Activated B cell treated with CpG ODN at 0.5 μM for 24 hours (primary cell): Measurements from ENCODE around the gene STAT2. TPM values are rescaled to one million over a fixed set of nuclear protein-coding genes. Genes with fewer than 3 reads are reported as not detected.

Experiments used
- ATAC-seq: fragments of 200-7000 bp; cut with Tn5 transposase; one replicate; pipeline ENCODE4 v1.10.0; 2021; ENCODE audit warnings: low read depth, mild to moderate bottlenecking, moderate library complexity
- CTCF ChIA-PET: fragments of 350-600 bp; sonication (Branson Sonifier 250); formaldehyde crosslinking; loops from one replicate; lab custom pipeline; 2021; ENCODE audit warnings: antibody characterized with exemption; lab: Charles Lee
- POLR2A ChIA-PET: fragments of 350-600 bp; sonication (Branson Sonifier 250); formaldehyde crosslinking; loops from one replicate; lab custom pipeline; 2021; ENCODE audit warnings: antibody characterized with exemption; lab: Charles Lee
- DNase-seq: peaks from one replicate; pipeline ENCODE4 v3.0.0; 2022
- H3K27ac Mint-ChIP-seq: one replicate; pipeline ENCODE4 v1.8.0; 2020; ENCODE audit warnings: mixed read lengths
- H3K27me3 Mint-ChIP-seq: one replicate; pipeline ENCODE4 v1.8.0; 2021; ENCODE audit warnings: mixed read lengths
- H3K36me3 Mint-ChIP-seq: one replicate; pipeline ENCODE4 v1.8.0; 2021; ENCODE audit warnings: low read depth, mixed read lengths
- H3K4me1 Mint-ChIP-seq: one replicate; pipeline ENCODE4 v1.8.0; 2021; ENCODE audit warnings: mixed read lengths
- H3K4me3 Mint-ChIP-seq: one replicate; pipeline ENCODE4 v1.8.0; 2020; ENCODE audit warnings: mild to moderate bottlenecking, mixed read lengths
- H3K9me3 Mint-ChIP-seq: one replicate; pipeline ENCODE4 v1.8.0; 2020; ENCODE audit warnings: mixed read lengths
- intact Hi-C: fragments of 100-400 bp; cut with micrococcal nuclease; formaldehyde crosslinking; loops from one replicate; pipeline ENCODE4 v1.15.1; 2024
- total RNA-seq: library from RNA; stranded (reverse); gene quantifications from 2 replicates; pipeline ENCODE4 v1.2.3, GENCODE V29; 2022
- TF ChIP-seq, protein P1 (sequence below): fragments of 200-600 bp; IDR thresholded peaks from one replicate; pipeline ENCODE4 v1.8.0; 2022; ENCODE audit warnings: antibody characterized with exemption, mild to moderate bottlenecking

STAT2 gene
- total RNA-seq, 1 donor from 2014 or later = 177 TPM

DNA sequence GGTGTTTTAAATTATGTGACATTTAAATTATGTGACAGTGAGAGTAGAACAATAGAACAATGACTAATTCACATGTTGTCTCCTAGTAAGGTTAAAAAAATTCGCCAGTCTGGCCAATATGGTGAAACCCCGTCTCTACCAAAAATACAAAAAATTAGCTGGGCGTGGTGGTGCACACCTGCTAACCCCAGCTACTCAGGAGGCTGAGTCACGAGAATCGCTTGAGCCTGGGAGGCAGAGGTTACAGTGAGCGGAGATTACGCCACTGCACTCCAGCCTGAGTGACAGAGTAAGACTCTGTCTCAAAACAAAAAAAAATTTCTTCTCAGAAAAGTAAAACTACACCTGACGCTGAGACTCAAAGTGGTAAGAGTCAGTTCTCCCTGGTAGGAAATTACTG, 62.5 kb downstream of the STAT2 start:
- peaks cover 60% of the 10 kb centered on the region for H3K4me1 Mint-ChIP-seq
- peaks cover 36% of the 10 kb centered on the region for H3K36me3 Mint-ChIP-seq
- TF ChIP-seq, protein P1, sequence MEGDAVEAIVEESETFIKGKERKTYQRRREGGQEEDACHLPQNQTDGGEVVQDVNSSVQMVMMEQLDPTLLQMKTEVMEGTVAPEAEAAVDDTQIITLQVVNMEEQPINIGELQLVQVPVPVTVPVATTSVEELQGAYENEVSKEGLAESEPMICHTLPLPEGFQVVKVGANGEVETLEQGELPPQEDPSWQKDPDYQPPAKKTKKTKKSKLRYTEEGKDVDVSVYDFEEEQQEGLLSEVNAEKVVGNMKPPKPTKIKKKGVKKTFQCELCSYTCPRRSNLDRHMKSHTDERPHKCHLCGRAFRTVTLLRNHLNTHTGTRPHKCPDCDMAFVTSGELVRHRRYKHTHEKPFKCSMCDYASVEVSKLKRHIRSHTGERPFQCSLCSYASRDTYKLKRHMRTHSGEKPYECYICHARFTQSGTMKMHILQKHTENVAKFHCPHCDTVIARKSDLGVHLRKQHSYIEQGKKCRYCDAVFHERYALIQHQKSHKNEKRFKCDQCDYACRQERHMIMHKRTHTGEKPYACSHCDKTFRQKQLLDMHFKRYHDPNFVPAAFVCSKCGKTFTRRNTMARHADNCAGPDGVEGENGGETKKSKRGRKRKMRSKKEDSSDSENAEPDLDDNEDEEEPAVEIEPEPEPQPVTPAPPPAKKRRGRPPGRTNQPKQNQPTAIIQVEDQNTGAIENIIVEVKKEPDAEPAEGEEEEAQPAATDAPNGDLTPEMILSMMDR = no peak

GRCh38 chr12:56296295-56296694, 63.6 kb downstream of the STAT2 start:
- ChIA-PET POLR2A (interaction anchor here (0.7 to 0.8 kb wide), 2 partner anchors 9 to 154 kb away, joined by 3 to 4 read pairs; no protein-coding TSS in a partner anchor), CTCF (interaction anchor here (1.4 to 1.9 kb wide), 2 partner anchors 19 to 168 kb away, joined by 3 to 8 read pairs; no protein-coding TSS in a partner anchor)
- ATAC-seq = no peak
- DNase-seq = no peak
- intact Hi-C loops = no loop called here
- TF ChIP-seq, protein P1 = no peak
- Mint-ChIP-seq H3K4me1 (peaks cover 51% of the 10 kb centered on the region), H3K27ac (peak overlapping the region; percentile 80), H3K27me3 (no peaks in the 10 kb centered on the region), H3K36me3 (peaks cover 41% of the 10 kb centered on the region), H3K9me3 (no peaks in the 10 kb centered on the region), H3K4me3 (peak overlapping the region; percentile 50)

More for the DNA sequence above, 62.5 kb downstream of the STAT2 start:
- Mint-ChIP-seq H3K27me3 (no peaks in the 10 kb centered on the region), H3K4me3 (peak overlapping the region; percentile 60), H3K27ac (no peak overlapping the region), H3K9me3 (no peaks in the 10 kb centered on the region)
- CTCF ChIA-PET = interaction anchor here (1.4 to 1.9 kb wide), 2 partner anchors 18 to 167 kb away, joined by 3 to 8 read pairs; no protein-coding TSS in a partner anchor
- intact Hi-C loops = no loop called here
- no peak for ATAC-seq
- no peak for DNase-seq
- POLR2A ChIA-PET = interaction anchor here (0.6 to 0.9 kb wide), 2 partner anchors 32 to 87 kb away, joined by 3 to 8 read pairs; no protein-coding TSS in a partner anchor

DNA sequence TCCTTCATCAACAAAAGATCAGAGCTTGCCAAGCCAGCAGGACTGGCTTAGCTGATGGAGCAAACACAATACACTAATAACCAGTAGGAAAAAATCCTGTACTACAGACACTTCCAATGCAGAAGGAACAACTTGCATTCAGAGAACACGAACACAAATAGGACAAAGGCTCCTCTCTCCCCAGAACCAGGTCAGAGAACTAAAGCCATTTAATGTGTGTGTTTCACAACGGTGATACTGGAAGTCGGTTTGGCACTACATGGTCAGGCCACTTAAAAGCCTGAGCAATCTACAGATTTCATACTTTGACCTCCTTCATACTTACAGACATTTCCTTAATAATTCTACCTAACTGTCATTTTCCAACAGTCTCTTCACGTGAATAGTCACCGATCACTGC, 66.1 kb downstream of the STAT2 start:
- Mint-ChIP-seq H3K27ac (no peak overlapping the region), H3K4me1 (peaks cover 38% of the 10 kb centered on the region), H3K9me3 (no peaks in the 10 kb centered on the region), H3K4me3 (no peak overlapping the region), H3K27me3 (no peaks in the 10 kb centered on the region), H3K36me3 (peaks cover 52% of the 10 kb centered on the region)
- ATAC-seq = no peak
- intact Hi-C loops = no loop called here
- DNase-seq = no peak
- TF ChIP-seq, protein P1 = no peak
- CTCF ChIA-PET = interaction anchor here (0.7 to 1.1 kb wide), 2 partner anchors 49 to 171 kb away, joined by 3 to 4 read pairs; no protein-coding TSS in a partner anchor
- POLR2A ChIA-PET = interaction anchor here (0.6 to 1.1 kb wide), 2 partner anchors 27 to 117 kb away, joined by 3 to 4 read pairs; partner anchors contain the start of gene COQ10A

Other genes with a start within 250 kb of the STAT2 start
- gene RPL41, start 243.5 kb downstream of the STAT2 start, total RNA-seq = 5,829 and 6,631 TPM in 2 replicates
- gene ZC3H10, start 241.8 kb downstream of the STAT2 start, total RNA-seq = 15.4 and 17.1 TPM in 2 replicates
- gene ESYT1, start 231.8 kb downstream of the STAT2 start, total RNA-seq = 120 and 137 TPM in 2 replicates
- gene MYL6B, start 207.5 kb downstream of the STAT2 start, total RNA-seq = 25.2 and 36.2 TPM in 2 replicates
- 921 and 1,059 TPM in 2 replicates for gene MYL6, start 201.7 kb downstream of the STAT2 start, total RNA-seq
- gene SMARCC2, start 170.6 kb downstream of the STAT2 start, total RNA-seq = 109 and 136 TPM in 2 replicates
- gene RNF41, start 138.2 kb downstream of the STAT2 start, total RNA-seq = 75.8 and 86.0 TPM in 2 replicates
- gene NABP2, start 135.8 kb downstream of the STAT2 start, total RNA-seq = 27.7 and 31.4 TPM in 2 replicates
- 0.37 and 1.00 TPM in 2 replicates for gene SLC39A5, start 130.1 kb downstream of the STAT2 start, total RNA-seq
- gene ANKRD52, start 101.7 kb downstream of the STAT2 start, total RNA-seq = 44.1 and 44.8 TPM in 2 replicates
- 30.2 and 35.6 TPM in 2 replicates for gene COQ10A, start 93.2 kb downstream of the STAT2 start, total RNA-seq
- gene CS, start 59.8 kb downstream of the STAT2 start, total RNA-seq = 229 and 233 TPM in 2 replicates
- gene CNPY2, start 44.1 kb downstream of the STAT2 start, total RNA-seq = 72.1 and 98.8 TPM in 2 replicates
- 86.3 and 98.9 TPM in 2 replicates for gene PAN2, start 26.1 kb downstream of the STAT2 start, total RNA-seq
- gene IL23A, start 21.2 kb downstream of the STAT2 start, total RNA-seq = 5.6 and 7.2 TPM in 2 replicates
- not detected in 2 replicates for gene APOF, start 2.8 kb upstream of the STAT2 start, total RNA-seq
- gene TIMELESS, start 89.3 kb upstream of the STAT2 start, total RNA-seq = 31.8 and 35.0 TPM in 2 replicates
- not detected in 2 replicates for gene MIP, start 94.5 kb upstream of the STAT2 start, total RNA-seq
- gene SPRYD4, start 108.5 kb upstream of the STAT2 start, total RNA-seq = 5.8 and 7.5 TPM in 2 replicates
- 2.6 and 3.5 TPM in 2 replicates for gene GLS2, start 128.1 kb upstream of the STAT2 start, total RNA-seq
- gene RBMS2, start 161.7 kb upstream of the STAT2 start, total RNA-seq = 2.7 and 3.4 TPM in 2 replicates